Liver (tissue), 9 donors: ENCODE results near the gene VAMP7. TPM values are rescaled to one million over a fixed set of nuclear protein-coding genes. Genes with fewer than 3 reads are reported as not detected.

Experiments
- DNase-seq: peaks from one replicate; pipeline ENCODE4 v3.0.0-alpha.2; 2017; ENCODE audit warnings: low spot score
- H3K27ac ChIP-seq, 2 donors: one replicate each; pipeline ENCODE4 v1.7.0; 2013; ENCODE audit warnings: inconsistent platforms in 2 of 2, low read length in 2 of 2, control low read depth in 1 of 2, low read depth in 1 of 2, mild to moderate bottlenecking in 1 of 2
- H3K27me3 ChIP-seq, 4 donors: one replicate each; pipeline versions ENCODE4 v1.6.1 to v1.7.0; 2013; ENCODE audit warnings: low read length in 3 of 4, inconsistent platforms in 1 of 4, mild to moderate bottlenecking in 1 of 4, moderate library complexity in 1 of 4; ENCODE audit not compliant: control insufficient read depth in 4 of 4, insufficient read depth in 4 of 4
- H3K36me3 ChIP-seq, 4 donors: one replicate each; pipeline versions ENCODE4 v1.6.1 to v1.7.0; 2013; ENCODE audit warnings: low read length in 3 of 4, mild to moderate bottlenecking in 3 of 4, low read depth in 1 of 4, moderate library complexity in 1 of 4; ENCODE audit not compliant: control insufficient read depth in 4 of 4, insufficient read depth in 3 of 4
- H3K4me1 ChIP-seq, 4 donors: one replicate each; pipeline versions ENCODE4 v1.6.1 to v1.7.0; 2013; ENCODE audit warnings: low read length in 3 of 4, mild to moderate bottlenecking in 3 of 4, moderate library complexity in 1 of 4; ENCODE audit not compliant: control insufficient read depth in 4 of 4, insufficient read depth in 4 of 4
- H3K4me3 ChIP-seq, 3 donors: one replicate each; pipeline versions ENCODE4 v1.6.1 to v1.7.0; 2013; ENCODE audit warnings: low read length in 3 of 3, control low read depth in 1 of 3, low read depth in 1 of 3, mild to moderate bottlenecking in 1 of 3
- H3K9ac ChIP-seq, 2 donors: one replicate each; pipeline ENCODE4 v1.7.0; 2013; ENCODE audit warnings: low read length in 2 of 2, mild to moderate bottlenecking in 2 of 2, moderate library complexity in 2 of 2, control low read depth in 1 of 2, low read depth in 1 of 2
- H3K9me3 ChIP-seq, 4 donors: one replicate each; pipeline versions ENCODE4 v1.6.1 to v1.7.0; 2013; ENCODE audit warnings: low read length in 3 of 4; ENCODE audit not compliant: control insufficient read depth in 4 of 4
- EGR1 ChIP-seq, 2 donors: IDR thresholded peaks; 2 replicates each; pipeline ENCODE4 v1.6.1; 2016 to 2018; ENCODE audit warnings: antibody characterized with exemption in 2 of 2, low read depth in 2 of 2
- FOXA1 ChIP-seq: IDR thresholded peaks from 2 replicates; pipeline ENCODE4 v1.6.1; 2016; ENCODE audit warnings: antibody characterized with exemption
- GABPA ChIP-seq, 2 donors: IDR thresholded peaks in 1 of 2; conservative IDR thresholded peaks in 1 of 2; 2 replicates each; pipeline ENCODE4 v1.6.1; 2016; ENCODE audit warnings: antibody characterized with exemption in 2 of 2, mild to moderate bottlenecking in 1 of 2, moderate library complexity in 1 of 2
- HNF4G ChIP-seq: IDR thresholded peaks from 2 replicates; pipeline ENCODE4 v1.6.1; 2016; ENCODE audit warnings: antibody characterized with exemption
- JUND ChIP-seq, 2 donors: IDR thresholded peaks; 2 replicates each; pipeline ENCODE4 v1.6.1; 2016; ENCODE audit warnings: antibody characterized with exemption in 2 of 2
- NR2F2 ChIP-seq: IDR thresholded peaks from 2 replicates; pipeline ENCODE4 v1.6.1; 2016; ENCODE audit warnings: antibody characterized with exemption
- RAD21 ChIP-seq, 2 donors: IDR thresholded peaks; 2 replicates each; pipeline ENCODE4 v1.6.1; 2016; ENCODE audit warnings: antibody characterized with exemption in 2 of 2, mild to moderate bottlenecking in 2 of 2
- SP1 ChIP-seq: IDR thresholded peaks from 2 replicates; pipeline ENCODE4 v1.6.1; 2018; ENCODE audit warnings: antibody characterized with exemption, mild to moderate bottlenecking
- YY1 ChIP-seq: IDR thresholded peaks from 2 replicates; pipeline ENCODE4 v1.6.1; 2016; ENCODE audit warnings: antibody characterized with exemption, mild to moderate bottlenecking
- WGBS: extraction: QIAGEN DNeasy Blood & Tissue Kit; methylation state at CpG from one replicate; pipeline ENCODE4 v1.1.7; 2013; 5-methylcytosine and 5-hydroxymethylcytosine counted together
- polyA plus RNA-seq, 2 donors: library from polyadenylated mRNA; stranded (reverse) in 1 of 2; unstranded in 1 of 2; fragments of 200-250 nt in 1 of 2; fragments of >200 nt in 1 of 2; fragmentation: Nextera tagmentation in 1 of 2; extraction: Ambion mirVana in 1 of 2; gene quantifications; one replicate each; pipeline versions ENCODE4 v1.2.1 to v1.2.3, GENCODE V29; 2013 to 2015
- total RNA-seq, 2 donors: library from RNA; depleted of rRNA; stranded (reverse); fragments of >200 nt; gene quantifications; one replicate each; pipeline ENCODE4 v1.2.3, GENCODE V29; 2014
- TF ChIP-seq, protein P1 (sequence below): IDR thresholded peaks from 2 replicates; pipeline ENCODE4 v1.6.1; 2016; ENCODE audit warnings: antibody characterized with exemption, mild to moderate bottlenecking
- TF ChIP-seq, protein P2 (sequence below): IDR thresholded peaks from 2 replicates; pipeline ENCODE4 v1.6.1; 2016; ENCODE audit warnings: antibody characterized with exemption
- TF ChIP-seq, protein P3 (sequence below): IDR thresholded peaks from 2 replicates; pipeline ENCODE4 v1.6.1; 2016; ENCODE audit warnings: antibody characterized with exemption
- TF ChIP-seq, protein P4 (sequence below): IDR thresholded peaks from 2 replicates; pipeline ENCODE4 v1.6.1; 2016; ENCODE audit warnings: antibody characterized with exemption
- donor health status: healthy.
- donor health status: healthy.
- donor health status: healthy.
- donor health status: healthy.
- donor health status: healthy.

The VAMP7 gene
- total and polyA plus RNA-seq, 4 donors, result 18.3 to 28.8 (median 22.9) TPM

DNA sequence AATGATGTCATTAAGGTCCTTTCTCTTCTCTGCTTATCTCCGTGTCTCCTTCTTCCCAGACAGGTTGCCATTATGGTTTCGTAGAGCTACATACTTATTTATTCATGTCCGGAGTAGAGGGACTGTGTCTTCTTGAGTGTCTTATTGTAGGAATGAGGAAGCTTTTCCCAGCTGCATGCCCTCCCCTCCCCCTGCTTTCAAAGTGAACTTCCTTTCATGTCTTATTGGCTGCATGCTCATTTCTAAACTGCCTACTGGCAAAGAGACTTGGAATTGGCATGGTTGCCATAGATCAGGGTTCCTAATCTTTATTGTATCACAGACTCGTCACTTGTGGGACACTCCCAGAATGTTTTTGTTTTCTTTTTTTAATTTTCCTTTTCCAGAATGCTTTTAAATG is 15.4 kb downstream of the VAMP7 start:
- Histone ChIP-seq H3K27me3 (no peaks in the 10 kb centered on the region), H3K9me3 (no peaks in the 10 kb centered on the region), H3K4me3 (no peak overlapping the region), H3K4me1 (no peaks in the 10 kb centered on the region), H3K36me3 (peaks cover 2 to 20% (median 6%) of the 10 kb centered on the region in 4 donors), H3K27ac (no peak overlapping the region), H3K9ac (no peak overlapping the region)
- no peak for TF ChIP-seq RAD21 (IDR thresholded peaks at IDR 0.05)
- TF ChIP-seq, protein P1, sequence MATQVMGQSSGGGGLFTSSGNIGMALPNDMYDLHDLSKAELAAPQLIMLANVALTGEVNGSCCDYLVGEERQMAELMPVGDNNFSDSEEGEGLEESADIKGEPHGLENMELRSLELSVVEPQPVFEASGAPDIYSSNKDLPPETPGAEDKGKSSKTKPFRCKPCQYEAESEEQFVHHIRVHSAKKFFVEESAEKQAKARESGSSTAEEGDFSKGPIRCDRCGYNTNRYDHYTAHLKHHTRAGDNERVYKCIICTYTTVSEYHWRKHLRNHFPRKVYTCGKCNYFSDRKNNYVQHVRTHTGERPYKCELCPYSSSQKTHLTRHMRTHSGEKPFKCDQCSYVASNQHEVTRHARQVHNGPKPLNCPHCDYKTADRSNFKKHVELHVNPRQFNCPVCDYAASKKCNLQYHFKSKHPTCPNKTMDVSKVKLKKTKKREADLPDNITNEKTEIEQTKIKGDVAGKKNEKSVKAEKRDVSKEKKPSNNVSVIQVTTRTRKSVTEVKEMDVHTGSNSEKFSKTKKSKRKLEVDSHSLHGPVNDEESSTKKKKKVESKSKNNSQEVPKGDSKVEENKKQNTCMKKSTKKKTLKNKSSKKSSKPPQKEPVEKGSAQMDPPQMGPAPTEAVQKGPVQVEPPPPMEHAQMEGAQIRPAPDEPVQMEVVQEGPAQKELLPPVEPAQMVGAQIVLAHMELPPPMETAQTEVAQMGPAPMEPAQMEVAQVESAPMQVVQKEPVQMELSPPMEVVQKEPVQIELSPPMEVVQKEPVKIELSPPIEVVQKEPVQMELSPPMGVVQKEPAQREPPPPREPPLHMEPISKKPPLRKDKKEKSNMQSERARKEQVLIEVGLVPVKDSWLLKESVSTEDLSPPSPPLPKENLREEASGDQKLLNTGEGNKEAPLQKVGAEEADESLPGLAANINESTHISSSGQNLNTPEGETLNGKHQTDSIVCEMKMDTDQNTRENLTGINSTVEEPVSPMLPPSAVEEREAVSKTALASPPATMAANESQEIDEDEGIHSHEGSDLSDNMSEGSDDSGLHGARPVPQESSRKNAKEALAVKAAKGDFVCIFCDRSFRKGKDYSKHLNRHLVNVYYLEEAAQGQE, result no peak
- no peak for TF ChIP-seq HNF4G
- TF ChIP-seq SP1, result no peak
- TF ChIP-seq FOXA1, result no peak
- TF ChIP-seq YY1, result no peak
- no peak for TF ChIP-seq NR2F2
- no peak for TF ChIP-seq GABPA (IDR thresholded peaks at IDR 0.05 in 1 of 2, conservative IDR thresholded peaks at IDR 0.05 in 1 of 2)
- TF ChIP-seq, protein P2, sequence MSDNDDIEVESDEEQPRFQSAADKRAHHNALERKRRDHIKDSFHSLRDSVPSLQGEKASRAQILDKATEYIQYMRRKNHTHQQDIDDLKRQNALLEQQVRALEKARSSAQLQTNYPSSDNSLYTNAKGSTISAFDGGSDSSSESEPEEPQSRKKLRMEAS, result no peak
- DNase-seq, result no peak
- 73% methylated on average over 4 of the region's 4 CpGs for WGBS

DNA sequence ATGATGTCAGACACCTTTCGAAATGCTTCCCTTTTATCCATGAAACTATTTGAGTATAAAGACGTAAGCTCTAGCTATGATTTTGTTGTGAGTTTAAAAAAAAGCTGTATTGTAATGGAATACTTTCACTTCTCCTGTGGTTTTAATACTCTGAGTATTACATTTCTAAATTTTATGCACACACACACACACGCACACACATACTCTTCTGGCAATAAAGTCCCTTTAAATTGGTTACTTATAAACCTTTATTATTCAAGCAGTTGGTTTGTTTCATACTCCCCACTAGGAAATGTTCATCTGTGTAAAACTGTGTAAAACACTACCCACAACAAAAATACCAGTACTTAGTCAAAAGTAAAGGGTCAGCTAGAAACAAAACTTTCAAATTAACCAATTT is 18.2 kb downstream of the VAMP7 start:
- no peak overlapping the region for H3K27ac ChIP-seq
- H3K9ac ChIP-seq, result no peak overlapping the region
- no peak overlapping the region for H3K4me3 ChIP-seq
- no peaks in the 10 kb centered on the region for H3K9me3 ChIP-seq
- H3K36me3 ChIP-seq, result peaks cover 2 to 14% (median 5%) of the 10 kb centered on the region in 4 donors
- H3K27me3 ChIP-seq, result no peaks in the 10 kb centered on the region
- WGBS, result 69% methylated on average over 3 of the region's 3 CpGs
- DNase-seq, result no peak
- TF ChIP-seq FOXA1 (no peak), EGR1 (IDR thresholded peaks at IDR 0.05; ENCODE audit: low read depth in 2 of 2) (no peak), HNF4G (no peak), NR2F2 (no peak), GABPA (IDR thresholded peaks at IDR 0.05 in 1 of 2, conservative IDR thresholded peaks at IDR 0.05 in 1 of 2) (no peak), JUND (IDR thresholded peaks at IDR 0.05) (no peak)
- TF ChIP-seq, protein P2, result no peak
- TF ChIP-seq, protein P1, result no peak
- TF ChIP-seq, protein P3, sequence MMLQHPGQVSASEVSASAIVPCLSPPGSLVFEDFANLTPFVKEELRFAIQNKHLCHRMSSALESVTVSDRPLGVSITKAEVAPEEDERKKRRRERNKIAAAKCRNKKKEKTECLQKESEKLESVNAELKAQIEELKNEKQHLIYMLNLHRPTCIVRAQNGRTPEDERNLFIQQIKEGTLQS, result no peak
- TF ChIP-seq, protein P4, sequence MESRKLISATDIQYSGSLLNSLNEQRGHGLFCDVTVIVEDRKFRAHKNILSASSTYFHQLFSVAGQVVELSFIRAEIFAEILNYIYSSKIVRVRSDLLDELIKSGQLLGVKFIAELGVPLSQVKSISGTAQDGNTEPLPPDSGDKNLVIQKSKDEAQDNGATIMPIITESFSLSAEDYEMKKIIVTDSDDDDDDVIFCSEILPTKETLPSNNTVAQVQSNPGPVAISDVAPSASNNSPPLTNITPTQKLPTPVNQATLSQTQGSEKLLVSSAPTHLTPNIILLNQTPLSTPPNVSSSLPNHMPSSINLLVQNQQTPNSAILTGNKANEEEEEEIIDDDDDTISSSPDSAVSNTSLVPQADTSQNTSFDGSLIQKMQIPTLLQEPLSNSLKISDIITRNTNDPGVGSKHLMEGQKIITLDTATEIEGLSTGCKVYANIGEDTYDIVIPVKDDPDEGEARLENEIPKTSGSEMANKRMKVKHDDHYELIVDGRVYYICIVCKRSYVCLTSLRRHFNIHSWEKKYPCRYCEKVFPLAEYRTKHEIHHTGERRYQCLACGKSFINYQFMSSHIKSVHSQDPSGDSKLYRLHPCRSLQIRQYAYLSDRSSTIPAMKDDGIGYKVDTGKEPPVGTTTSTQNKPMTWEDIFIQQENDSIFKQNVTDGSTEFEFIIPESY, result no peak
- no peaks in the 10 kb centered on the region for H3K4me1 ChIP-seq
